GM19455 (cell line): ENCODE results near the gene TSPAN17.
A peak's percentile ranks its signal among the peaks of the same experiment; 100 is the strongest.
"Not testable (repeated sequence)": the region's sequence is repeated elsewhere in the genome, so short reads cannot be mapped to it uniquely, and the experiment has no call there.

Experiments used
- ATAC-seq: cut with Tn5 transposase; IDR thresholded peaks from one replicate; pipeline ENCODE4 v1.9.1; 2021; ENCODE audit not compliant: unreplicated experiment

The TSPAN17 gene

GRCh38 chr5:176647030-176647842 is at the start of gene TSPAN17:
TSS of gene TSPAN17 (plus strand) at chr5:176647484. CDS start at chr5:176647616, 132 bp downstream.
- peak; percentile 96 for ATAC-seq

- ATAC-seq, result not testable (repeated sequence)
These were observed 47.4 kb upstream of the TSPAN17 start for GRCh38 chr5:176599749-176600430.

GRCh38 chr5:176601901-176602482 is 45.3 kb upstream of the TSPAN17 start:
- no peak for ATAC-seq

GRCh38 chr5:176603091-176603490 is 44.2 kb upstream of the TSPAN17 start:
- no peak for ATAC-seq

GRCh38 chr5:176606032-176606431 is 41.3 kb upstream of the TSPAN17 start:
- no peak for ATAC-seq

- ATAC-seq, result no peak
These were observed 40.4 kb upstream of the TSPAN17 start for GRCh38 chr5:176606875-176607274.

- no peak for ATAC-seq
These were observed 39.1 kb upstream of the TSPAN17 start for GRCh38 chr5:176608142-176608705.

GRCh38 chr5:176608937-176609723 is 38.2 kb upstream of the TSPAN17 start:
- ATAC-seq, result peak; percentile 16

- peak; percentile 72 for ATAC-seq
These were observed 37.4 kb upstream of the TSPAN17 start, which contains the start of gene GPRIN1 for GRCh38 chr5:176609724-176610434. TSS of gene GPRIN1 (minus strand) at chr5:176610156. CDS start at chr5:176599834, 10,322 bp downstream.

GRCh38 chr5:176610435-176610773 is 36.9 kb upstream of the TSPAN17 start:
- peak; percentile 9 for ATAC-seq

GRCh38 chr5:176611435-176611834 is 35.8 kb upstream of the TSPAN17 start:
- ATAC-seq, result no peak

- ATAC-seq, result no peak
These were observed 35.3 kb upstream of the TSPAN17 start for GRCh38 chr5:176612008-176612407.

- no peak for ATAC-seq
These were observed 34.4 kb upstream of the TSPAN17 start for GRCh38 chr5:176612855-176613254.

GRCh38 chr5:176614805-176615478 is 32.3 kb upstream of the TSPAN17 start:
- no peak for ATAC-seq

GRCh38 chr5:176616511-176616910 is 30.8 kb upstream of the TSPAN17 start:
- no peak for ATAC-seq

- ATAC-seq, result no peak
These were observed 28.5 kb upstream of the TSPAN17 start for GRCh38 chr5:176618783-176619182.

- ATAC-seq, result no peak
These were observed 28.1 kb upstream of the TSPAN17 start for GRCh38 chr5:176619203-176619568.

GRCh38 chr5:176619569-176620332 is 27.5 kb upstream of the TSPAN17 start:
- no peak for ATAC-seq
